ENCODE data around the gene PPFIA1.
"Not testable (repeated sequence)": the region's sequence is repeated elsewhere in the genome, so short reads cannot be mapped to it uniquely, and the experiment has no call there.

GRCh38 chr11:70390882-70391281 is 120.4 kb downstream of the PPFIA1 start:
- TF ChIP-seq CTCF, POLR2A (IDR thresholded peaks at IDR 0.05): not testable (repeated sequence)

Data from uterus (tissue), 2 donors.